DMS79 treated with DMSO at 0.1 percent for 48 hours (cell line): ENCODE results near the gene NEDD4L.
"Not testable (repeated sequence)": the region's sequence is repeated elsewhere in the genome, so short reads cannot be mapped to it uniquely, and the experiment has no call there.

Experiments used
- DNase-seq: peaks from one replicate; lab custom pipeline; 2025; lab: John Stamatoyannopoulos, UW

The NEDD4L gene

DNA sequence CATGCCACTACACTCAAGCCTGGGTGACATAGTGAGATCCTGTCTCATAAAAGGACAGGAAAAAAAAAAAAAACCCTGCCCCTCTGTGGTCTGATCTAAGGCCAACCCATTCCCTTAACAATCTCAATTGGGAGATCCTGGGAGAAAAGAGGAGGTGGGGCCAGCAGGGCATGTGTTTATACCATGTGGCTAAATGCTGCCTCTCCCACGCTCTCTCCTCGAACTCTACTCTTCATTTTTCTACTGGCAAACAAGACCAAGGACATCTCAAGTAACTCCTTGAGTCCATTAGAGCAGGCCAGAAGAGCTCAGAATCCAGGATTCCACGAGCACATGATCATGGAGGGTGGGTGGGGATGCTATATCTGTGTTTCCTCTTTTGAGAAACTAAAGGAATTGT, 16.7 kb upstream of the NEDD4L start:
- DNase-seq, result no peak

DNA sequence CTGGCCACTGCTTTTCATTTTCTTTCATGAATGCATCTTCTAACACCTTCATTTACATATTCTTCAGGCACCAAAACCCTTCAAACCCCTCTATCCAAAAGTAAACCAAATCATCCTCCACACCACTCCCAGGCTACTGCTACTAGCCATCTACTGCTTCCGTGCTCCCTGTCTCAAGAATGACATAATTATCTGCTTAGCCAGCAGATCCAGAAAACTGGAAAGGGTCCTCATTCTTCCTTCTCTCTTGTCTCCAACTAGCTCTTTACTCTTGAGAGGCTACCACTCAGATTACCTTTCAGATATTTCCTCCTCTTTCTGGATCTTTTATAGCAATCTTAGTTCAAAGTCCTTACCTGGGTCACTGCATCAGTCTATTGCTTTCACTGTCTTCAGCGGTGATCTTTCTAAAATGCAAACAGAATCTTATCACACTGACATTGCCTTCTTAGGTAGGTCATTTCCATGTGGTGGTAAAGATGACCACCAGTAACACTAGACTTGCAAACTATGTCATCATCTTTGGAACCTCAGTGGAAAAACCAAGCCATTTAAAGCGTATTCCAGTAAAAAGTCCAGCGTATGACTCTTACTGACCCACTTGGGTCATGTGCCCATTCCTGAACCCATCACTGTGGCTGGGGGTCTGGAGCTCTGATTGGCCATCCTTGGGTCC, 15.8 kb upstream of the NEDD4L start:
- DNase-seq, result no peak

DNA sequence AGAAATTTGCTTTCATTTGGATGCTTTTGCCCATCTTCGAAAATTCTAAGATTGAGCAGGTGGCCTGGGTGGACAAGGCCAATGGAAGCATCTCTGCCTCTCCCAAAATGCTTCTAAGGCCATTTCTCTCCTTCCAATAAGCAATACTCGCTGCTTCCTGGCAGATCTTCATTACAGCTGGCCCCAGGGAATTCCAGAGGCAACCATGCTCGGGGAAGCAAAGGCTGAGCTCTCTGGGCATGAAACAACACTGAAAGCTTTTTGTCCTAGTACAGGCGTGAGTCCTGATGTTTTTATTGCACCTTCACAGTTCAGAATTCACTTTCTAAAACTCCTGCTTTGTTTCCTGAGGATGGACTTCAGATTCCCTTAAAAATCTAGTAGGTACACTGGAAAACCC, 11.8 kb upstream of the NEDD4L start:
- DNase-seq, result no peak

DNA sequence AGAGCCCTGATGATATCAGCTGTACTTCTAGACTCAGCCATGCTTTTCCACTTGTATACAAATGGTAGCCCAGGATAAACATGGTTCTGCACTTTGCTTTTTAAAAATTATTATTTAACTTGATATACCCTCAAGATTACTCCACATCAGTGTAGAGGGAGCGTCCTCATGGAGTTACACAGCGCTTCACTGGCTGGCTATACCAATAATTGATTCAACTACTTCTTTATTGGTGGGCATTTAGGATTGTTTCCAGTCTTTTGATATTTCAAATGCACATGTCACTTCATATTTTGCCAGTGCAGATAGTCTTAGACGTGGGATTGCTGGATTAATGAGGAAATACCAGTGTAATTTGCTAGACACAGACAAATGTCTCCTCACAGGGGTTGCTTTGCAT, 10.8 kb upstream of the NEDD4L start:
- DNase-seq, result peak; percentile 81

DNA sequence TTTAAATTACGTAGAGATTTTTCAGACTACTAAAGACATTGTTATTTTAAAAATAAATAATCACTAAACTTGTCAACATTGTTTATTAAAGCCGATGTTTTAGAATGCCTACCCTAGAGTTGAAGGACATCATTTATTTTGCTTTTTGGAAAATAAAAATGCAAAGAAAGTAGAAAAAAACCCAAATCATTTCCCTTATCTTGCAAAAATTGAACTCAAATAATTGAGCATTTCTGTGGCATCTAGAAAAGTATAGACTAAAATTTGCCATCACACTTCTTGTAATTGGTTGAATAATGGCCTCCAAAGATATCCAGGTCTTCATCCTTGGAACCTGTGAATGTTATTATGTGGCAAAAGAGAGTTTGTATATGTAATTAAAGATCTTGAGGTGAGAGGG, 9.7 kb upstream of the NEDD4L start:
- DNase-seq, result no peak

- DNase-seq, result no peak
Observed at GRCh38 chr18:58037163-58037562, 6.9 kb upstream of the NEDD4L start.

GRCh38 chr18:58038063-58038462, 6.0 kb upstream of the NEDD4L start:
- DNase-seq, result no peak

- no peak for DNase-seq
Observed at GRCh38 chr18:58041633-58042032, 2.4 kb upstream of the NEDD4L start.

DNA sequence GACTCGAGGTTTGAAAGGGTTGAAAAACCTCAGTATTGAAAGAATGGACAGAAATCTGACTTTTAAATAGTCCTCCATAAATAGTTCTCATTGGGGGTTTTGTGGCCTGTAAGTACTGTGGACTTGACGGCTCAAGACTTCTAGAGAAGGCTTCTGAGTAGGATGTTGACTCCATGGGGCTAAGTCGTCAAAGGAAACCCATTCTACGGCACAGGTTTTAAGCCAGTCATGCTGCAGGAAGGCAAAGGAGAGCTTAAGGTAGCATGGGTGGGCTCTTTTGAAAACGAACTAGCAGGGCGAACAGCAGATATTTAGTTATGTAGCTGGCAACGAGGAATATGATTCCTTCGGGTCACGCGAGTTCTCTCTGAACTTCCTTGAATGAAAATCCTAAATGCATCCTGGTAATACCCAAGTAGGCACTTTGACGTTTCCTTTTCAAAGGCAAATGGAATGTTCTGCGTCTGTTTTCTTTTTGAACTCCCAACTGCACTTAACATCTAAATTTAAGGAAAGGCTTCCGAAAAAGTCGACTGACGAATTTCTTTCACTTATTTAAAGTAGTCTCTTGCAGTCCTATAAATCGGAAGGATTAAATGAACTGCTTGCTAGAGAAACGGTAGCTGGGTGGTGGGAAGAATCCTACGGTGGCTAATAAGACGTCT, 1.1 kb upstream of the NEDD4L start:
- DNase-seq, result no peak

DNA sequence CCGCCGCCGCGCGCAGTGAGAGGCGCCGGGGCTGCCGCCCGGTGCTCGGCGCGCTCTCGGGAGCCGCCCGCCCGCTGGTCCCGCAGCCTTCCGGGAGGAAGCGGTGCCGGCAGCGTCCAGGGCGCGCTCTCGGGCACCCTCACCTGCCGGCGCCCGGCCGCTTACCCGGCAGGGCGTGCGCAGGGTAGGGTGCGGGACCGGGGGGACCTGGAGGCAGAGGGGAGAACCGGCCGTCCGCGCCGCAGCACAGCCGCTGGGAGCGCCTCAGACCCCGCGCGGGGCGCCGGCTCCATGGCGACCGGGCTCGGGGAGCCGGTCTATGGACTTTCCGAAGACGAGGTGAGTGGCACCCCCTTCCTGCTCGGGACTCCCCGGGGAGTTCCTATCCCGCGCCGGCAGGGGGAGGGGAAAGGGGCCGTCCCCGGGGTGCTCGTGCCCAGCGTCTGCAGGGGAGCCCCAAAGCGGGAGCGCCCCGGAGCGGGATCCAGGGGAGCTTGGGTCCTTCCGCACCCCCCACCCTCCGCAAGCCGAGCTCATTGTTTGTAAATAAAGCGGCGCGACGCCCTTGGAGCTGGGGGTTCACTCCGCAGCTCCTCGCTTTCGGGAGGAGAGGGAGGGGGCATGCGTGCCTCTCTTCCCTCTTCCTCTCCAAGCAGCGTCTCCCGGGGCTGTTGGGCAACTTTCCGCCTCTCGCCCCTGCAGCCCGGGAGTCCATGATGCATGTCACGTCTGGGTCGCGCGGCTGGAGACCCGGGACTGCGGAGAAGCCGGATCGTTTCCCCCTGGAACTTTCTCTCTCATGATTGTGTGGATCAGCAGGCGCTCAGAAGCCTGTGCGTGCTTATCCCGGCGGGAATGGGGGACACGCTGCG, 580 bp downstream of the NEDD4L start:
- DNase-seq, result peak; percentile 68

GRCh38 chr18:58045242-58046092, 1.4 kb downstream of the NEDD4L start:
- DNase-seq, result peak; percentile 86

- DNase-seq, result peak; percentile 53
Observed at GRCh38 chr18:58046093-58046793, 2.2 kb downstream of the NEDD4L start.

DNA sequence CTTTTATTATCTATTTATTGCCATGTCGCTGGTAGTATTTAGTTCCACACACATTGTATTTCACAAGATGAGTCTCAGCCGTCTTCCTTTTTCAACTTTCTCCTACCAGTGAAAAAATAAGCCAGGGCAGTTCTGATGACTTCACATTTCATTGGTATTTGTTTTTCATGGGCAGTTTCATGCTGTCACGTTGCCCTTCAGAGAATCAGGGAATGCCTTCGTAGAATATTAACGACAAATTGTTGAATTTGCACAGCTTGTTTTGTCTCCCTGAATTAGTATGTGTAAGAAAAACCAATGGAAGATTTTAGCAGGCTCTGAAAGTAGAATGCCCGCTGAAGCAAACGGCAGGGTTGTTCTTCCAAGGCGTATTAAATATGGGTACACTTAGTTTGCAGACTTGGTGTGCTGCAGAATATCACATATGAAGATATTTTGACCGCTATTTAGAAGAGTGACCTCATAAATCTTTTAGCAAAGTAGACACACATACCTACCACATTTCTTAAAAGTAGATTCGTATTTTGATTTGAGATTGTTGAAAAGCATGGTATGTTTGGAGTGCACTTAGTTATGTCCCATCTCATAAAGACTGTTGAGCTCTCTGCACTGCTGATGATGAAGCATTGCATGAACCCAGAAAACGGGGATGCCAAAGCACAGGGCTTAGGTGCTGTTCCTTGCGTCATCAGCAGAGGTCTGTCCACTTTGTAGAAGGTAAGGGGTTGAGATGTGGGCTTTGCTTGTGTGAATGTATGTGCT, 2.9 kb downstream of the NEDD4L start:
- no peak for DNase-seq

GRCh38 chr18:58047556-58047882, 3.5 kb downstream of the NEDD4L start:
- no peak for DNase-seq

DNA sequence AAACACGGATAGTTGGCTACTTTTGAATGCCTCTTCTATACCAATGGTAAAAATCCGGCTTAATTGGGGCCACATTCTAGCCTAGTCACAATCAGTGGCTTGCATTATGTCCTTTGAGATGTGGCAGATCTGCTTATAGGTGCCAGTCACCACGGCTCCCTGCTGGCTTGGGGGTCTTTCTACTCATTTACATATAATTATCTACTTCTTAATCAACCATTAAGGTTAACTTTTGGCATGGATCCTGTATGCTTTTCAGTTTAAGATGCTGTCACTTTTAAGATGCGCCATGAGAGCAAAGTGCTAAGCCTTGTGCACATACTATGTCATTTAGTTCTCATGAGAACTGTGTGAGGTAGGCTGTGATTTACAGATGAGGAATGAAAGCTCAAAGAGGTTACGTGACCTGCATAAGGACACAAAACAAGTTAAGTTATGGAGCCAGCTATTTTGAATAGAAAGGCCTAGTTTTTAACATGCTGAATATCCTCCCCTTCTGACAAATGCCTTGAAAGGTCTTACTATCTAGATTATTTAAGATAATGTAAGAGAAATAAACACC, 4.1 kb downstream of the NEDD4L start:
- no peak for DNase-seq

- peak; percentile 86 for DNase-seq
Observed at GRCh38 chr18:58049000-58049688, 5.1 kb downstream of the NEDD4L start.

DNA sequence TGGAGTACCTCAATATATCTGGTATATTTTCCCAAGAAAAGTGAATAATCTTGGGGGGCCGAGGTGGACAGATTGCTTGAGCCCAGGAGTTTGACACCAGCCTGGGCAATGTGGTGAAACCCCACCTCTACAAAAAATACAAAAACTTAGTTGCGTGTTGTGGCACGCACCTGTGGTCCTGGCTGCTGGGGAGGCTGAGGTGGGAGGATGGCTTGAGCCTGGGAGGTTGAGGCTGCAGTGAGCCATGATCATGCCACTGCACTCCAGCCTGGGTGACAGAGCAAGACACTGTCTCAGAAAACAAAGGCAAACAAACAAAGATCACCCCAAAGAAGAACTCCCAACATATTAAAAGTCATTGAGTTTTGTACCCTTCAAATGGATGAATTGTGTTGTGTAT, 6.9 kb downstream of the NEDD4L start:
- DNase-seq, result not testable (repeated sequence)

GRCh38 chr18:58051765-58052460, 7.9 kb downstream of the NEDD4L start:
- DNase-seq, result peak; percentile 11

GRCh38 chr18:58052960-58053359, 8.9 kb downstream of the NEDD4L start:
- DNase-seq, result no peak
